ENCODE measurements around the gene SH3PXD2B. TPM values are rescaled to one million over a fixed set of nuclear protein-coding genes. Genes with fewer than 3 reads are reported as not detected.
A peak's percentile ranks its signal among the peaks of the same experiment; 100 is the strongest.
"Not testable (repeated sequence)": the region's sequence is repeated elsewhere in the genome, so short reads cannot be mapped to it uniquely, and the experiment has no call there.

Gene SH3PXD2B
- total and polyA plus RNA-seq, 11 donors = 1.1 to 22.7 (median 6.9) TPM

DNA sequence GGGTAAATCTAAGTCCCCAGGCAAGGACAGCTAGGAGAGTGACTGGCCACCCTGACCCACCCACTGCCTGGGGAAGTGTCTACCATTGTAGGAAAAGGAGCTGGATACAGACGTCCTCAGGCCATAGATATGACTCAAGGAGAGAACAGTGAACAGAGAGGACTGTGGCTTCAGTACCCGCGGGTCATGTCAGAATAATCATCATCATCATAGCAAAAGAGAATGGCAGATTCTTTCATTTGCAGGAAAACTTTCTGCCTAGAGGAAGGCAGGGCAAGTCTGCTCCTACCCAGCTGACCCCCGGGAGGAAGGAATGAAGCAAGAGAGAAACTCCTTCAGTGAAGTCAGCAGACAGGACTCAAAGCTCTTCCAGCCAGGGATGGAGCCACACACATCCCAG lies 118.6 kb downstream of the SH3PXD2B start:
- Histone ChIP-seq H3K27ac (no peak overlapping the region), H3K4me3 (no peak overlapping the region), H3K4me1 (peaks cover 0 to 10% (median 0%) of the 10 kb centered on the region in 12 donors), H3K27me3 (no peaks in the 10 kb centered on the region), H3K9me3 (no peaks in the 10 kb centered on the region), H3K36me3 (peaks cover 0 to 25% (median 8%) of the 10 kb centered on the region in 9 donors)
- no peak for DNase-seq
- intact Hi-C loops (cut with DNase I) = no loop called here
- no peak for ATAC-seq
- TF ChIP-seq POLR2A (IDR thresholded peaks at IDR 0.05) = no peak
- TF ChIP-seq, protein P1, sequence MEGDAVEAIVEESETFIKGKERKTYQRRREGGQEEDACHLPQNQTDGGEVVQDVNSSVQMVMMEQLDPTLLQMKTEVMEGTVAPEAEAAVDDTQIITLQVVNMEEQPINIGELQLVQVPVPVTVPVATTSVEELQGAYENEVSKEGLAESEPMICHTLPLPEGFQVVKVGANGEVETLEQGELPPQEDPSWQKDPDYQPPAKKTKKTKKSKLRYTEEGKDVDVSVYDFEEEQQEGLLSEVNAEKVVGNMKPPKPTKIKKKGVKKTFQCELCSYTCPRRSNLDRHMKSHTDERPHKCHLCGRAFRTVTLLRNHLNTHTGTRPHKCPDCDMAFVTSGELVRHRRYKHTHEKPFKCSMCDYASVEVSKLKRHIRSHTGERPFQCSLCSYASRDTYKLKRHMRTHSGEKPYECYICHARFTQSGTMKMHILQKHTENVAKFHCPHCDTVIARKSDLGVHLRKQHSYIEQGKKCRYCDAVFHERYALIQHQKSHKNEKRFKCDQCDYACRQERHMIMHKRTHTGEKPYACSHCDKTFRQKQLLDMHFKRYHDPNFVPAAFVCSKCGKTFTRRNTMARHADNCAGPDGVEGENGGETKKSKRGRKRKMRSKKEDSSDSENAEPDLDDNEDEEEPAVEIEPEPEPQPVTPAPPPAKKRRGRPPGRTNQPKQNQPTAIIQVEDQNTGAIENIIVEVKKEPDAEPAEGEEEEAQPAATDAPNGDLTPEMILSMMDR (IDR thresholded peaks at IDR 0.05) = no peak
- 78 to 93% (median 89%) methylated on average over 4 of the region's 4 CpGs for WGBS, 4 donors

DNA sequence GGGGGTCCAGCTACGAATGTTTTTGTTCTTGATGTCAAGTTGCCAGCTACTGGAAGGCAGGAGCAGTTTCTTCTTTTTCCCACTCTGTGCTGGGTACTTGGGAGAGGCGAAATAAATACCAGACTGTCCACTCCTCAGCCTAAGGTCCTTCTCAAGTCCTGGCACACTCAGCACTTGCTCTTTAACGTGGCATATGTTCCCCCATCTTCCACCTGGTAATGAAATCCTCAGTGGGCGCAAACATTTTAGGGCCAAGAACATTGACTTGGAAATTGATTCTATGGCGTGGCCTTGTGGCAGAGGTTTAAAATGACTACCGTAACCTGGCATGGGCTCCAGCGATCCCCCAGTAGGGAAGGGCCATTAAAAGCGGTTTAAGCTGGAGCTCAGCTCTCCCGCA lies 119.7 kb downstream of the SH3PXD2B start:
- no peak overlapping the region for H3K27ac ChIP-seq
- intact Hi-C loops (cut with DNase I) = no loop called here
- WGBS, 4 donors = 94 to 97% (median 96%) methylated on average over 9 of the region's 9 CpGs

DNA sequence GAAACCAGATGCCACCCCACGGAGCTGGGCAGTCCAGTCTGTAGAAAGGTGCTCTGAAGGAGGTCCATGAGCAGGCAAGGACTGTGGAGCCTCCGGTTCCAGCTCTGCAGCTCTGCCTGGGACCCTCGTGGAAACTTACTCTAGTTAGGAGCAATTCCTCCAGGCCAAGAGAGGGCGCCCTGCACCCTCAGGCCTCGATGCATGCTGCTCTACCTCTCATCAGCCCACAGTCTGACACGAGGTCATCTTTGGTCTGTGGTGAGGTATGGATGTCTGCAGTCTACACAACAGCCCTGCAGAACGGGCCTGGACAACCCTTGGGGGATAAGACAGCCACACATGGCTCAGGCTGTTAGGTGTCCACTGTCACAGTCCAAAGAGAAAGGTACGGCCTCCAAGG lies 120.1 kb downstream of the SH3PXD2B start:
- H3K4me1 ChIP-seq = peaks cover 0 to 5% (median 0%) of the 10 kb centered on the region in 12 donors
- WGBS, 4 donors = 88 to 95% (median 89%) methylated on average over 7 to 8 of the region's 8 CpGs
- no peak overlapping the region for H3K4me3 ChIP-seq
- no peak overlapping the region for H3K27ac ChIP-seq
- intact Hi-C loops (cut with DNase I) = no loop called here
- H3K9me3 ChIP-seq = no peaks in the 10 kb centered on the region
- no peak for TF ChIP-seq POLR2A (IDR thresholded peaks at IDR 0.05)
- TF ChIP-seq, protein P1 (IDR thresholded peaks at IDR 0.05) = no peak
- DNase-seq = no peak
- ATAC-seq = peak in 1 of 4 donors; percentile 11
- no peaks in the 10 kb centered on the region for H3K27me3 ChIP-seq
- peaks cover 0 to 11% (median 0%) of the 10 kb centered on the region in 9 donors for H3K36me3 ChIP-seq

More for the DNA sequence above, 119.7 kb downstream of the SH3PXD2B start:
- ATAC-seq (no peak), DNase-seq (no peak)
- Histone ChIP-seq H3K4me3 (no peak overlapping the region), H3K9me3 (no peaks in the 10 kb centered on the region), H3K4me1 (peaks cover 0 to 9% (median 0%) of the 10 kb centered on the region in 12 donors), H3K27me3 (no peaks in the 10 kb centered on the region), H3K36me3 (peaks cover 0 to 14% (median 3%) of the 10 kb centered on the region in 9 donors)
- TF ChIP-seq, protein P1 (IDR thresholded peaks at IDR 0.05) = no peak
- TF ChIP-seq POLR2A (IDR thresholded peaks at IDR 0.05) = no peak

DNA sequence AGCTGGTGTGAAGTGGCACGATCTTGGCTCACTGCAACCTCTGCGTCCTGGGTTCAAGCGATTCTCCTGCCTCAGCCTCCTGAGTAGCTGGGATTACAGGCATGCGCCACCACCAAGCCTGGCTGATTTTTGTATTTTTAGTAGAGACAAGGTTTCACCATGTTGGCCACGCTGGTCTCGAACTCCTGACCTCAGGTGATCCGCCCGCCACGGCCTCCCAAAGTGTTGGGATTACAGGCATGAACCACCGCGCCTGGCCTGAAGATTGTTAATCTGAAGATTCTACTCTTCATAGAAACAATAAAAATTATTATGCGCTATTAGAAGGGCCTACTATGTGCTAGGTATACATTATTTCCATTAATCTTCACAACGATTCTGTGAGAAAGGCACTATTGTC lies 127.4 kb downstream of the SH3PXD2B start:
- WGBS, 4 donors = 89 to 95% (median 91%) methylated on average over 13 of the region's 13 CpGs
- H3K4me3 ChIP-seq; H3K4me1 ChIP-seq; DNase-seq; ATAC-seq; intact Hi-C loops (cut with DNase I); H3K9me3 ChIP-seq; H3K27me3 ChIP-seq; H3K27ac ChIP-seq; H3K36me3 ChIP-seq: not testable (repeated sequence)

DNA sequence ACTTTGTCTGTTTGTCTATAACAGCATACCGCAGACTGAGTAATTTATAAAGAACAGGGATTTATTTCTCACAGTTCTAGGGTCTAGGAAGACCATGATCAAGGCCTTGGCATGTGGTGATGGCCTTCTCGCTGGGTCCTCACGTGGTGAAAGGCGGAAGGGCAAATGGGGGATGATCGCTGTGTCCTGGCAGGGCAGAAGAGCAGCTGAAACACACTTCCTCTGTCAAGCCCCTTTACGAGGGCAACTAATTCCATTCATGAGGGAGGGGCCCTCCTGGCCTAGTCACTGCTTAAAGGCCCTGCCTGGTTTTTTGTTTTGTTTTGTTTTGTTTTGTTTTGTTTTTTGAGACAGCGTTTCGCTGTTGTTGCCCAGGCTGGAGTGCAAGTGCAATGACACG lies 128.9 kb downstream of the SH3PXD2B start:
- peaks cover 0 to 4% (median 0%) of the 10 kb centered on the region in 12 donors for H3K4me1 ChIP-seq
- no peaks in the 10 kb centered on the region for H3K27me3 ChIP-seq
- ATAC-seq (no peak), DNase-seq (no peak)
- no peaks in the 10 kb centered on the region for H3K9me3 ChIP-seq
- intact Hi-C loops (cut with DNase I) = no loop called here
- H3K4me3 ChIP-seq = no peak overlapping the region
- H3K36me3 ChIP-seq = no peaks in the 10 kb centered on the region
- 89 to 93% (median 91%) methylated on average over 9 of the region's 9 CpGs for WGBS, 4 donors
- H3K27ac ChIP-seq = no peak overlapping the region
- TF ChIP-seq, protein P1 (IDR thresholded peaks at IDR 0.05) = no peak
- TF ChIP-seq POLR2A (IDR thresholded peaks at IDR 0.05) = no peak
